DMS 273 (cell line): ENCODE measurements around the gene DNAAF6.

Experiments used
- DNase-seq: peaks from one replicate; lab custom pipeline; 2025; ENCODE audit not compliant: unreplicated experiment; lab: John Stamatoyannopoulos, UW

Gene DNAAF6

GRCh38 chrX:107290019-107290418, 83.6 kb downstream of the DNAAF6 start:
- DNase-seq, result no peak

GRCh38 chrX:107293056-107293455, 86.6 kb downstream of the DNAAF6 start:
- DNase-seq, result no peak
